Lower lobe of right lung (tissue), 2 donors: ENCODE results near the gene E2F7. TPM values are rescaled to one million over a fixed set of nuclear protein-coding genes. Genes with fewer than 3 reads are reported as not detected.
"Not testable (repeated sequence)": the region's sequence is repeated elsewhere in the genome, so short reads cannot be mapped to it uniquely, and the experiment has no call there.

ENCODE experiments used
- ATAC-seq, 2 donors: fragments of 200-7000 bp; cut with Tn5 transposase; one replicate each; pipeline ENCODE4 v1.9.1; 2020 to 2022; ENCODE audit warnings: mild to moderate bottlenecking in 2 of 2, moderate library complexity in 2 of 2
- DNase-seq: peaks from one replicate; pipeline ENCODE4 v3.0.0-alpha.2; 2020
- H3K27ac ChIP-seq: fragments of 200-600 bp; one replicate; pipeline ENCODE4 v1.8.0; 2022
- H3K27me3 ChIP-seq: fragments of 200-600 bp; one replicate; pipeline ENCODE4 v1.8.0; 2022; ENCODE audit warnings: low read depth
- H3K36me3 ChIP-seq: fragments of 200-600 bp; one replicate; pipeline ENCODE4 v1.8.0; 2022; ENCODE audit warnings: mild to moderate bottlenecking
- H3K4me1 ChIP-seq: fragments of 200-600 bp; one replicate; pipeline ENCODE4 v1.8.0; 2022
- H3K4me3 ChIP-seq: fragments of 200-600 bp; one replicate; pipeline ENCODE4 v1.8.0; 2022; ENCODE audit warnings: mild to moderate bottlenecking
- H3K9me3 ChIP-seq: fragments of 200-600 bp; one replicate; pipeline ENCODE4 v1.8.0; 2022
- CTCF ChIP-seq: fragments of 200-600 bp; IDR thresholded peaks from one replicate; pipeline ENCODE4 v1.8.0; 2022; ENCODE audit warnings: antibody characterized with exemption, mild to moderate bottlenecking
- intact Hi-C: fragments of 100-400 bp; cut with DNase I; formaldehyde crosslinking; loops from one replicate; pipeline ENCODE4 v1.11.0; 2022
- total RNA-seq: library from RNA; stranded (reverse); fragmentation: NEBNext Ultra II Directional; extraction: Animal tissue kit (Norgen Biotek cat#: 25700); gene quantifications from one replicate; pipeline ENCODE4 v1.2.1, GENCODE V29; 2021
- donor health status: DM: no; HTN: yes; CAD: no; lungs with severe emphysema.

The E2F7 gene
- total RNA-seq, 1 donor from 2014 or later: 1.0 TPM

- Histone ChIP-seq H3K36me3 (no peaks in the 10 kb centered on the region), H3K4me1 (no peaks in the 10 kb centered on the region), H3K27me3 (no peaks in the 10 kb centered on the region), H3K4me3 (no peak overlapping the region), H3K9me3 (no peaks in the 10 kb centered on the region), H3K27ac (no peak overlapping the region)
- intact Hi-C loops: no loop called here
- ATAC-seq (no peak), DNase-seq (no peak)
- no peak for TF ChIP-seq CTCF
Observed at GRCh38 chr12:77089686-77090220, 24.4 kb upstream of the E2F7 start.

GRCh38 chr12:77087427-77087826 lies 22.1 kb upstream of the E2F7 start:
- H3K27me3 ChIP-seq: no peaks in the 10 kb centered on the region
- no peak for TF ChIP-seq CTCF
- H3K27ac ChIP-seq: no peak overlapping the region
- intact Hi-C loops: no loop called here
- H3K9me3 ChIP-seq: no peaks in the 10 kb centered on the region
- no peaks in the 10 kb centered on the region for H3K36me3 ChIP-seq
- no peak for DNase-seq
- H3K4me3 ChIP-seq: no peak overlapping the region
- no peak for ATAC-seq
- H3K4me1 ChIP-seq: no peaks in the 10 kb centered on the region

- H3K4me3 ChIP-seq: no peak overlapping the region
- no peak for DNase-seq
- H3K36me3 ChIP-seq: no peaks in the 10 kb centered on the region
- no peaks in the 10 kb centered on the region for H3K9me3 ChIP-seq
- no peaks in the 10 kb centered on the region for H3K4me1 ChIP-seq
- no peak overlapping the region for H3K27ac ChIP-seq
- no peak for ATAC-seq
- no peaks in the 10 kb centered on the region for H3K27me3 ChIP-seq
- TF ChIP-seq CTCF: no peak
- intact Hi-C loops: no loop called here
Observed at GRCh38 chr12:77082021-77082420, 16.7 kb upstream of the E2F7 start.

GRCh38 chr12:77079631-77080030 lies 14.3 kb upstream of the E2F7 start:
- ATAC-seq: no peak

DNA sequence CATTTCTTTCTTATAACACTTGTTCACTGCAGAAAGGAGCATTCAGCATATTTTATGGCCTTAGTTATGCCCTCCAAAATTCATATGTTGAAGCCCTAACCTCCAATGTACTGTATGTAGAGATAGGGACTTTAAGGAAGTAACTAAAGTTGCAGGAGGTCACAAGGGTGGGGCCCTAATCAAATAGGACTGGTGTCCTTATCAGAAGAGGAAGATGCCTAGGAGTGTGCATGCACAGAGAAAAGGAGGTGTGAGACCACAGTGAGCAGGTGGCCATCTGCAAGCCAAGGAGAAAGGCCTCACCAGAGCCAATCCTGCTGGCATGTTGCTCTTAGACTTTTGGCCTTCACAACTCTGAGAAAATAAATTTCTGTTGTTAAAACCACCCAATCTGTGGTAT lies 12.9 kb upstream of the E2F7 start:
- no peaks in the 10 kb centered on the region for H3K27me3 ChIP-seq
- no peak overlapping the region for H3K4me3 ChIP-seq
- H3K4me1 ChIP-seq: no peaks in the 10 kb centered on the region
- H3K27ac ChIP-seq: no peak overlapping the region
- intact Hi-C loops: no loop called here
- H3K36me3 ChIP-seq: no peaks in the 10 kb centered on the region
- DNase-seq: no peak
- no peak for TF ChIP-seq CTCF
- H3K9me3 ChIP-seq: no peaks in the 10 kb centered on the region
- ATAC-seq: no peak

More at GRCh38 chr12:77079631-77080030, 14.3 kb upstream of the E2F7 start:
- Histone ChIP-seq H3K4me3 (no peak overlapping the region), H3K36me3 (no peaks in the 10 kb centered on the region), H3K4me1 (no peaks in the 10 kb centered on the region), H3K27me3 (no peaks in the 10 kb centered on the region), H3K9me3 (no peaks in the 10 kb centered on the region), H3K27ac (no peak overlapping the region)
- TF ChIP-seq CTCF: no peak
- DNase-seq: no peak
- intact Hi-C loops: no loop called here

DNA sequence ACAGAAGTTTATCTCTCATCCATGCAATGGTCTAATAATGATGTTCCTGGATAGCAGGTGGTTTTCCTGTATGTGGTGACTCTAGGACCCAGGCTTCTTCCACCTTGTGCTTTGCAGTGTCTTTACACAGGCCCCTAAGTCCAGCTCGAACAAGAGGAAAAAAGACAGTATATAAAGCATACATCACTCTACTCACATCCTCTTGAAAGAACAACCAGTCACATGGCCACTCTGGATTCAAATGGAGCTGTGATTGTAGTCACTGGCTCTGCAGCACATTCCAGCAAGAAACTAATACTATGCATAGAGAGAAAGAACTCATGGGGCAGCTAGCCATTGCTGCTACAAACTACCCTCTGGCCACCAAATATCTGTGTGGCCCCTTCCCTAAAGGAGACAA lies 11.5 kb upstream of the E2F7 start:
- intact Hi-C loops: no loop called here
- no peak for TF ChIP-seq CTCF
- H3K36me3 ChIP-seq: no peaks in the 10 kb centered on the region
- DNase-seq (no peak), ATAC-seq (no peak)
- H3K4me3 ChIP-seq: no peak overlapping the region
- H3K27me3 ChIP-seq: no peaks in the 10 kb centered on the region
- no peaks in the 10 kb centered on the region for H3K9me3 ChIP-seq
- H3K4me1 ChIP-seq: no peaks in the 10 kb centered on the region
- no peak overlapping the region for H3K27ac ChIP-seq

DNA sequence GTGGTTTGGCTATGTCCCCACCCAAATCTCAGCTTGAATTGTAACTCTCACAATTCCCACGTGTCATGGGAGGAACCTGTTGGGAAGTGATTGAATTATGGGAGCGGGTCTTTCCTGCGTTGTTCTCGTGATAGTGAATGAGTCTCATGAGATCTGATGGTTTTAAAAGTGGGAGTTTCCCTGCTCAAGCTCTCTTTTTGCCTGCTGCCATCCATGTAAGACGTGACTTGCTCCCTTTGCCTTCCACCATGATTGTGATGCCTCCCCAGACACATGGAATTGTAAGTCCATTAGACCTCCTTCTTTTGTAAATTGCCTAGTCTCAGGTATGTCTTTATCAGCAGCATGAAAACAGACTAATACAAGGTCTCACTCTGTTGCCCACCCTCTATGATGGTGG lies 8.5 kb upstream of the E2F7 start:
- H3K4me3 ChIP-seq, DNase-seq, H3K9me3 ChIP-seq, H3K27ac ChIP-seq, ATAC-seq, H3K4me1 ChIP-seq, H3K27me3 ChIP-seq, intact Hi-C loops, H3K36me3 ChIP-seq: not testable (repeated sequence)
